Measurements from ENCODE around the gene OR9A2.

DNA sequence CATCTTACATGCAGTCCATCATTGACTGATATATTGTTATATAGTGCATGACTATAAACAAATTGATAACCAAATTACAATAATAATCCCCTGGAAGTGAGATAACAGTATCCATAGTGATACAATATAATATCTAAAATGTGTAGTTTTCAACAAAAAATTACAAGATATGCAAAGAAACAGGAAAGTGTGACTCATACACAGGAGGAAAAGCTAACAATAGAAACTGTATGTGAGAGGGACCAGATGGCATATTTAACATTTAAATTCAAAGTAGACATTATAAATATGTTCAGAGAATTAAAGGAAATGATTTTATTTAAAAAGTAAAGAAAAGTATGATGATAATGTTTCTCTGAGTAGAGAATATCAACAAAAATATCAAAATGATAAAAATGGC lies 8.0 kb downstream of the OR9A2 start:
- TF ChIP-seq CTCF (IDR thresholded peaks at IDR 0.05; ENCODE audit: insufficient read depth, low read depth, low read length) (no peak), EZH2 (IDR thresholded peaks at IDR 0.05; ENCODE audit: insufficient read depth, low read length) (no peak)
